ENCODE measurements around the gene AHDC1.

DNA sequence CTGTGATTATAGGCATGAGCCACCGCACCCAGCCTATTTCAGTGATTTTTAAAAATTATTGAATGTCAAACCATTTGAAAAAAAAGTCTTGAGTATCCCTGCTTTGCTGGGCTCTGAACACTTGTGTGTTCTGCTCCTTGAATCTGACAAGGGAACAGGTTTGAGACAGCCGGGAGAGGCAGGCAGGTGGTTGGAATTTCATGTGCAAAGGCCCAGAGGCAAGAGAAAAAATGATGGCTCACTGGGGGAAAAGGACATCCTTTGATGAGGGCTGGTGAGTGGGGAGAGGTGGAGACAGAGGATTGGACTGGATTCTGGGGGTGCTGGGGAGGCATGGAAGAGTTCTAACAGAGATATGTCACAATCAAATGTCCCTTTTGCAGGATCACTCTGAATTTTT is 100.9 kb downstream of the AHDC1 start:
- TF ChIP-seq, protein P1, sequence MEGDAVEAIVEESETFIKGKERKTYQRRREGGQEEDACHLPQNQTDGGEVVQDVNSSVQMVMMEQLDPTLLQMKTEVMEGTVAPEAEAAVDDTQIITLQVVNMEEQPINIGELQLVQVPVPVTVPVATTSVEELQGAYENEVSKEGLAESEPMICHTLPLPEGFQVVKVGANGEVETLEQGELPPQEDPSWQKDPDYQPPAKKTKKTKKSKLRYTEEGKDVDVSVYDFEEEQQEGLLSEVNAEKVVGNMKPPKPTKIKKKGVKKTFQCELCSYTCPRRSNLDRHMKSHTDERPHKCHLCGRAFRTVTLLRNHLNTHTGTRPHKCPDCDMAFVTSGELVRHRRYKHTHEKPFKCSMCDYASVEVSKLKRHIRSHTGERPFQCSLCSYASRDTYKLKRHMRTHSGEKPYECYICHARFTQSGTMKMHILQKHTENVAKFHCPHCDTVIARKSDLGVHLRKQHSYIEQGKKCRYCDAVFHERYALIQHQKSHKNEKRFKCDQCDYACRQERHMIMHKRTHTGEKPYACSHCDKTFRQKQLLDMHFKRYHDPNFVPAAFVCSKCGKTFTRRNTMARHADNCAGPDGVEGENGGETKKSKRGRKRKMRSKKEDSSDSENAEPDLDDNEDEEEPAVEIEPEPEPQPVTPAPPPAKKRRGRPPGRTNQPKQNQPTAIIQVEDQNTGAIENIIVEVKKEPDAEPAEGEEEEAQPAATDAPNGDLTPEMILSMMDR (IDR thresholded peaks at IDR 0.05), result no peak
- TF ChIP-seq TCF7 (CRISPR knock-in tag; IDR thresholded peaks at IDR 0.05; ENCODE audit: low read depth), result no peak
- TF ChIP-seq, protein P2, sequence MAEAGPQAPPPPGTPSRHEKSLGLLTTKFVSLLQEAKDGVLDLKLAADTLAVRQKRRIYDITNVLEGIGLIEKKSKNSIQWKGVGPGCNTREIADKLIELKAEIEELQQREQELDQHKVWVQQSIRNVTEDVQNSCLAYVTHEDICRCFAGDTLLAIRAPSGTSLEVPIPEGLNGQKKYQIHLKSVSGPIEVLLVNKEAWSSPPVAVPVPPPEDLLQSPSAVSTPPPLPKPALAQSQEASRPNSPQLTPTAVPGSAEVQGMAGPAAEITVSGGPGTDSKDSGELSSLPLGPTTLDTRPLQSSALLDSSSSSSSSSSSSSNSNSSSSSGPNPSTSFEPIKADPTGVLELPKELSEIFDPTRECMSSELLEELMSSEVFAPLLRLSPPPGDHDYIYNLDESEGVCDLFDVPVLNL (CRISPR knock-in tag; IDR thresholded peaks at IDR 0.05; ENCODE audit: borderline replicate concordance, low read depth), result no peak
- no peak for TF ChIP-seq ETV6 (CRISPR knock-in tag; IDR thresholded peaks at IDR 0.05)
- no peak for TF ChIP-seq OVOL2 (CRISPR knock-in tag; IDR thresholded peaks at IDR 0.05; ENCODE audit: borderline replicate concordance)
- TF ChIP-seq, protein P3, sequence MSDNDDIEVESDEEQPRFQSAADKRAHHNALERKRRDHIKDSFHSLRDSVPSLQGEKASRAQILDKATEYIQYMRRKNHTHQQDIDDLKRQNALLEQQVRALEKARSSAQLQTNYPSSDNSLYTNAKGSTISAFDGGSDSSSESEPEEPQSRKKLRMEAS (CRISPR knock-in tag; IDR thresholded peaks at IDR 0.05), result no peak
- TF ChIP-seq SP1 (CRISPR knock-in tag; conservative IDR thresholded peaks at IDR 0.05), result no peak

Measured in WTC11 (cell line).